NCI-H2196 treated with DMSO at 0.1 percent for 48 hours (cell line): Measurements from ENCODE around the gene MARK2.
"Not testable (repeated sequence)": the region's sequence is repeated elsewhere in the genome, so short reads cannot be mapped to it uniquely, and the experiment has no call there.

Experiments
- DNase-seq: peaks from one replicate; lab custom pipeline; 2025; ENCODE audit not compliant: unreplicated experiment; lab: John Stamatoyannopoulos, UW

Gene MARK2

GRCh38 chr11:63838678-63839507 lies at the start of gene MARK2:
MARK2 (plus strand) TSS chr11:63839110; CDS start chr11:63839507, 397 bp downstream.
- peak; percentile 100 for DNase-seq

DNA sequence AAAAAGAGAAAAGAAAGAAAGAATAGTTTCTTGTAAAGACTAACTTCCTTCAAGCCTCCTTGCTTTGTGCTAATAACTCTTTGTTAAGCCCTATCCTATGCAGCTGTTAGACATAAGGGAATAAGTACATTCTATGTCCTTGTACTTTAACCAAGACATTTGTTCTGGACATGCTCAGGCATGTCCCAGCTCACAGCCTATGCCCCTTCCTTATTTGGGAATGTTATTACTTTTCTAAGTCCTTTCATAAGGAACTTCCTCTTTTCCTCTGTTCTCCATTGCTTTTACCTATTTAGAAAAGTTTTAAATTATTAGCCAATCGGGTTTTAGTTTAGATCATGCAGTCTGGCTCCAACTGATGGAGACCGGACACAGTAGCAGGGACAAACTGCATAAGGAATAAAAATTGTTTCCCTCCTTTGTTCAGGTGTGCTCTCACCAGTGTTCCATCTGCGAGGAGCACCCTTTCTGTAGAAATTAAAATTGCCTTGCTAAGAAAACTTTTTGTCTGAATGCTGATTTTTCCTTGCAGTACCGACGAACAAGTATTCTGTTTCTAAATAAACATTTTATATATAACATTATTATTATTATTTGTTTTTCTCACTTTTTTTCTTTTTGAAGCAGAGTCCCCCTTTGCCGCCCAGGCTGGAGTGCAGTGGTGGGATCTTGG lies 47.3 kb upstream of the MARK2 start:
- DNase-seq: no peak

DNA sequence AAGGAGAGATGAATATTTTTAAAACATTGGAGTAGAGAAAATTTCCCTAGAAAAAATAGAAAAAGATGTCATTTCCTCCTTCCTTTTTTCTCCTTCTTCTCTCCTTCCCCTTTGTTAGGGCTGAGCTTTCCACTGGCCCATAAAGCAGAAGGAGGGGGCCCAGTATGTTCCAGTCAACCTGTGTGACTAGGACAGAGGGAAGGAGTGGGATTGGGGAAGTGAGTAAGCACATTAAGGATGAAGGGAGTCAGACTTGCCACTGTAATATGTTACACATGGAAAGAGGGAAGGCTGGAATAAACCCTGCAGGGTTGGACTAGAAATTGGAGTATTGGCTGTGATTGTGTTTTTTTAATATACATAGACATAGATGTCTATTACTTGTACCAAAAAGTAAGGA lies 45.7 kb upstream of the MARK2 start:
- DNase-seq: no peak

- no peak for DNase-seq
Observed at GRCh38 chr11:63795066-63795465, 43.8 kb upstream of the MARK2 start.

DNA sequence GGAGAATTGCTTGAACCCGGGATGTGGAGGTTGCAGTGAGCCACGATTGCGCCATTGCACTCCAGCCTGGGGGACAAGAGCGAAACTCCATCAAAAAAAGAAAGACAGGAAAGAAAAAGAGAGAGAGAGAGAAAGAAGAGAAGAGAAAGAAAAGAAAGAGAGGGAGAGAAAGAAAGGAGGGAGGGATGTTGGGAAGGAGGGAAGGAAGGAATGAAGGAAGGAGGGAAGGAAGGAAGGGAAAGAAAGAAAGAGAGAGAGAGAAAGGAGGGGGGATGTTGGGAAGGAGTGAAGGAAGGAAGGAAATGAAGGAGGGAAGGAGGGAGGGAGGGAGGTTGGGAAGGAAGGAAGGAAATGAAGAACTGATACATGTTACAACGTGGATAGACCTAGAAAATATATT lies 38.0 kb upstream of the MARK2 start:
- no peak for DNase-seq

- peak; percentile 33 for DNase-seq
Observed at GRCh38 chr11:63802637-63803414, 36.1 kb upstream of the MARK2 start.

DNA sequence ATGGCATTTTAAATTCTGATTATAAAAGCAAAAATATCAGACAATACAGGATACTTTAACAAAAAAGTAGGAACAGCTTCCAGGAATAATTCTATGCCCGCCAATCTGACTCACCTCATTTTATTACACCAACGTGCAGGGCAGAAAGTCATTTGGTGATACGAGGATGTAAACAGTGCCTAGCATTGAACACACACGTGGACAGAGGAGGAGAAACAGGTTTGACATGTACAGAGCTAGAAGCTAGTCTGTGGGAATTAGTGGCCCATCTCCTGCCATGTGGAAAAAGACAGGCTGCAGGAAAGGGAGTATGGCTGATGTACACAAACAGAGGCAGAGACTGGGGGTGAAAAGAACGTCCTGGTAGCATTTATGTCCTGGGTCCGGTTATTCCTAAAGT lies 34.7 kb upstream of the MARK2 start:
- no peak for DNase-seq

- DNase-seq: no peak
Observed at GRCh38 chr11:63805844-63806415, 33.0 kb upstream of the MARK2 start.

DNA sequence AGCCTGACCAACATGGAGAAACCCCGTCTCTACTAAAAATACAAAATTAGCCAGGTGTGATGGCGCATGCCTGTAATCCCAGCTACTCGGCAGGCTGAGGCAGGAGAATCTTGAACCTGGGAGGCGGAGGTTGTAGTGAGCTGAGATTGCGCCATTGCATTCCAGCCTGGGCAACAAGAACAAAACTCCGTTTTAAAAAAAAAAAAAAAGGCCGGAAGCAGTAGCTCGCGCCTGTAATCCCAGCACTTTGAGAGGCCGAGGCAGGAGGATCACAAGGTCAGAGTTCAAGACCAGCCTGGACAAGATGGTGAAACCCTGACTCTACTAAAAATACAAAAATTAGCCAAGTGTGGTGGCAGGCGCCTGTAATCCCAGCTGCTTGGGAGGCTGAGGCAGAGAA lies 28.5 kb upstream of the MARK2 start:
- not testable (repeated sequence) for DNase-seq

DNA sequence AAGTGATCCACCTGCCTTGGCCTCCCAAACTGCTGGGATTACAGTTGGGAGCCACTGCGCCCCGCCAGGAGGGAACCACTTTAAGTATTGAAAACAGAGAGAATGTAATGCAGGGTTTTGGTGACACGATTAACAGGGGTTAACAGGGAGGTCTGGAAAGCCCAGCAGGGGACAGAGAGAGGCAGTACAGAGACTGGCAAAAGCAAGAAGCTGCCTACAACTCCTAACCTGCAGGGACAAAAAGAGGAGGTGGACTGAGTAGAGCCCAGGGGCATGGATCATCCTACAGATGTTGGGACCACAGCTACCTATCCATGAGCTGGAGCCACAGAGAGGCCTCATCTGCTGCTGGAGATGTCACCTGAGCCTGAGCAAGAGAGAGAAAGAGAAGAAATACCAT lies 27.4 kb upstream of the MARK2 start:
- DNase-seq: no peak

DNA sequence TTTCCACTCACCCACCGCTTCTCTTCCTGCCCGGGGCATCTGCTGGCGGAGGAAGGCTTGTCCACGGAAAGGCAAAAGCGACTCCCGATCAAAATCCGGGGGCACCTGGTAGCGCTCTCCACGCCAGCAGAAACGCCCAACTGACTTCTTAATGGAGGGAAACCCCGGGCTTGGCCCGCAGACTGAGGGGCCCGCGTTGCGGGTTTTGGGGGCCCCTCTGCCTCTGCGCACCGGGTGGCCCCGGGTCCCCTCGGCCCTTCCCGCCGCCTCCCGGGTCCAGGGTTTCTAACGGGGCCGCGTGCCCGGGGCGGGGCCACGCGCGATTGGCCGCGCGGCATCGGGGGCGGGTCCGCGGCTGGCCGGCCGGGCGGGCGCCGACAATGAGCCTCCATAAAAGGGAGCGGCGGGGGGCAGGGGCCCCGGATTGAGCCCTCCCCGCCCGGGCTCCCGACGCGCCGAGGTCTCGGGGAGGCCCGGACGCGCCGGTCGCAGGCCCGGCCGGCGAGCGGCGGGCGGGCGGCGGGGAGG lies 25.8 kb upstream of the MARK2 start, which contains the start of gene SPINDOC:
SPINDOC (plus strand) TSS at position 422 of the 528 bp plus-strand sequence. CDS start 231 bp downstream, outside the sequence.
- peak; percentile 48 for DNase-seq

- no peak for DNase-seq
Observed at GRCh38 chr11:63813563-63814382, 25.1 kb upstream of the MARK2 start.

DNA sequence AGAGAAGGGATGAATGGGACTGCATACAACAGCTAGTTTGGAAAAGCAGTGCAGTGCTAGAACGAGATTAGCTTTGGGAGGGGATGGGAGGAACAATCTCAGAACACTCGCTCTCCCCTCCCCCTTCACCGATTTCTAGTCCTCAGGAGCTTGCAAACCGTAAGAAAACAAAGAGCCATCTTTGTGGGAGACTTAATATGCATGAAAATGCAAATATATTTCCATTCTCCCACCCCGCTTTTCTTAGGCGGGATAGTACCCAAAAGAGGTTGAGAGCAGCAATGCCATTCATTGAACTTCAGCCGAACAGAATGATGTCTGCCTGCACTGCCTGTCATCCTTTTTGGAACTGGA lies 24.6 kb upstream of the MARK2 start:
- DNase-seq: no peak

DNA sequence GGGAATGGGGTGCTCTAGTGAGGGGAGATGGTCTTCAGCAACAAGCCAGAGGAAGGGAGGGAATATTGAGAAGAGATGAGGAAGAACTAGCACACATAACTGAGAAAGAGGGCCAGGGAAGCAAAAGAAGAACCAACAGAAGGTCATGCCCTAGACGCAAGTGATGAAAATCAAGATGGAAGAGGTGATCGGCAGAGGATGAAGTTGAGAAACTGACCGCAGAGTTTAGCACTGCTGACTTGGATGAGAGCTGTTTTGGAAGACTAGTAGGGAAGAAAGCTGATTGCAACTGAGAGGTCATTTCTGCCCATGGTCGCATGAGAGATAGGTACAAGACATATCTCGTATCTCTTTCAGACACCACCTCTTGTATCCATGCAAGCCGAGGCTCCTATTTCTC lies 22.7 kb upstream of the MARK2 start:
- no peak for DNase-seq

GRCh38 chr11:63816732-63817131 lies 22.2 kb upstream of the MARK2 start:
- no peak for DNase-seq

DNA sequence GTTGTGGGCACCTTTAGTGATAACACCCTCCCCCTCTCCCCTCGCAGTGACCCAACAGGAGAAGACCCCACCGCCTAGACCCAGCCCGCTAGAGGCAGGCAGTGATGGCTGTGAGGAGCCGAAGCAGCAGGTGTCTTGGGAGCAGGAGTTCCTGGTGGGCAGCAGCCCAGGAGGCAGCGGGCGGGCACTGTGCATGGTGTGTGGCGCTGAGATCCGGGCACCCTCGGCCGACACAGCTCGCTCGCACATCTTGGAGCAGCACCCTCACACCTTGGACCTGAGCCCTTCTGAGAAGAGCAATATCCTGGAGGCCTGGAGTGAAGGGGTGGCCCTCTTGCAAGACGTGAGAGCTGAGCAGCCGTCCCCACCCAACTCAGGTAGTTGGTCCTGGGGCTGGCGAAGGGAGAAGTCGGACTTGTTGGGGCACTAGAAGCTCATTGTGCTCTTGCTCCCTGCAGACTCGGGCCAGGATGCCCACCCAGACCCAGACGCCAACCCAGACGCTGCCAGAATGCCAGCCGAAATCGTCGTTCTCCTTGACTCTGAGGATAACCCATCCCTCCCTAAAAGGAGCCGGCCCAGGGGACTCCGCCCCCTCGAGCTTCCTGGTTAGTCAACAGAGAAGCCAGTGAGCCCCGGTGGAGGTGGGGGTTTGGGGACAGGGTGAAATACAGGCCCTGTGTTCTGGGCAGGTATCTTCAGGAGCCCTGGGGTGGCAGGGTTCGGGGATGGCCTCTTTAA lies 21.0 kb upstream of the MARK2 start:
- DNase-seq: no peak

DNA sequence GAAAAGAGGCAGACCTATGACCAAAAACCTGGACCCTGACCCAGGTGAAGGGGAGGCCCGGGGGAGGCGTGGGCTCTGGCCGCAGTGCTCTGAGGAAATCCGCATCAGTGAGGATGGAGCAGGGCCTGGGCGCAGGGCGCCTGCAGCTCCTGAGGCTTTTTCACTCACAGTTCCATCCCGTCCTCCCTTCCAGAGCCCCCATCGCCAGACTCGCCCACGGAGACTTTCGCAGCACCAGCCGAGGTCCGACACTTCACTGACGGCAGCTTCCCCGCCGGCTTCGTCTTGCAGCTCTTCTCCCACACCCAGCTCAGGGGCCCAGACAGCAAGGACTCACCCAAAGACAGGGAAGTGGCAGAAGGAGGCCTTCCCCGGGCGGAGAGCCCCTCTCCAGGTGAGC lies 20.3 kb upstream of the MARK2 start:
- DNase-seq: no peak

- no peak for DNase-seq
Observed at GRCh38 chr11:63821411-63821810, 17.5 kb upstream of the MARK2 start.

DNA sequence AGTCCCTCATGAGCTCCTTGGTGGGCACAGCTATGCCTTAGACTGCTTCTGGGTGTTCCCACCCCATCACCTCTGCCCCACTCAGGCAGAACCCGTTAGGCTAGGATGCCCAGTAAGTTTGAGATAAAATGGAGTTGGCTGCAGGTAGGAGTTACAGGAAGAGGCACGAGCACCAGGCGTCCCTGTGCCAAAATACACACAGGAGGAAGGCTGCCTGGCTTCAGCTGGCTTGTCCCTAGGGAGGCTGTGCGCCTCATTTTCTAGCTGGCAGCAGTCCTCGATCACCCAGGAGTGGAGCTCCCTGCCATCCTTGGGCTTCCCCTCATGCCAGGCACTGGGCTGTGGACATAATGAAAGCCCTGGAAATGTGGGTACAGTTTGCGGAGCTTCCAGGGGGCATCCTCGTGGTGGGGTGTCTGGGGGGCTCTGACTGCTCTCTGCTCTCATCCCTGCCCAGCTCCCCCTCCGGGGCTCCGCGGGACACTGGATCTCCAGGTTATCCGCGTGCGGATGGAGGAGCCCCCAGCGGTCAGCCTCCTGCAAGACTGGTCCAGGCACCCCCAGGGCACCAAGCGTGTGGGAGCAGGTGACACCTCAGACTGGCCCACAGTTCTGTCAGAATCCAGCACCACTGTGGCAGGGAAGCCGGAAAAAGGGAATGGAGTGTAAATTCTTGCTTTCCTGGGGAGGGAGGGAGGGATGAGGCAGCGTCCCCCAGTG lies 12.3 kb upstream of the MARK2 start:
- DNase-seq: peak; percentile 44
